Karpas-422 (cell line): ENCODE measurements around the gene OSTM1. TPM values are rescaled to one million over a fixed set of nuclear protein-coding genes. Genes with fewer than 3 reads are reported as not detected.
"Not testable (repeated sequence)": the region's sequence is repeated elsewhere in the genome, so short reads cannot be mapped to it uniquely, and the experiment has no call there.

ENCODE experiments used
- DNase-seq: peaks from one replicate; pipeline ENCODE4 v3.0.0-alpha.2; 2015
- H2AFZ ChIP-seq: fragments of 200-600 bp; sonication (generic); 2 replicates; pipeline ENCODE4 v1.6.1; 2014; ENCODE audit warnings: antibody characterized with exemption, low read length, mixed read lengths
- H3K27ac ChIP-seq: fragments of 200-600 bp; sonication (generic); 2 replicates; pipeline ENCODE4 v1.5.1; 2014; ENCODE audit warnings: mild to moderate bottlenecking, low read length, moderate library complexity
- H3K27me3 ChIP-seq: fragments of 200-600 bp; sonication (generic); 2 replicates; pipeline ENCODE4 v1.6.1; 2014; ENCODE audit warnings: low read length, mixed read lengths
- H3K36me3 ChIP-seq: fragments of 200-600 bp; sonication (generic); 2 replicates; pipeline ENCODE4 v1.6.1; 2014; ENCODE audit warnings: low read length, mixed read lengths; ENCODE audit not compliant: insufficient read depth
- H3K4me1 ChIP-seq: fragments of 200-600 bp; sonication (generic); 2 replicates; pipeline ENCODE4 v1.6.1; 2014; ENCODE audit warnings: mild to moderate bottlenecking, low read length, mixed read lengths
- H3K4me2 ChIP-seq: fragments of 200-600 bp; sonication (generic); 2 replicates; pipeline ENCODE4 v1.6.1; 2014; ENCODE audit warnings: low read length, low read depth, mild to moderate bottlenecking; ENCODE audit not compliant: poor library complexity, severe bottlenecking
- H3K4me3 ChIP-seq: fragments of 200-600 bp; sonication (generic); 2 replicates; pipeline ENCODE4 v1.5.1; 2014; ENCODE audit warnings: mild to moderate bottlenecking, antibody characterized with exemption, low read length, mixed read lengths
- H3K79me2 ChIP-seq: fragments of 200-600 bp; sonication (generic); 2 replicates; pipeline ENCODE4 v1.6.1; 2014; ENCODE audit warnings: mild to moderate bottlenecking, low read length, mixed read lengths
- H3K9ac ChIP-seq: fragments of 200-600 bp; sonication (generic); 2 replicates; pipeline ENCODE4 v1.6.0; 2014; ENCODE audit warnings: low read length
- H3K9me2 ChIP-seq: fragments of 200-600 bp; sonication (generic), shearing (Covaris generic); replicated peaks from 2 replicates; pipeline ENCODE4 v1.6.0; 2014; ENCODE audit warnings: mild to moderate bottlenecking, low read length, moderate library complexity; ENCODE audit not compliant: insufficient read depth
- H3K9me3 ChIP-seq: fragments of 300-700, 200-600 bp; sonication (generic); 2 replicates; pipeline ENCODE4 v1.6.1; 2014; ENCODE audit warnings: low read length, mixed read lengths
- H4K20me1 ChIP-seq: fragments of 200-600 bp; sonication (generic); 2 replicates; pipeline ENCODE4 v1.6.1; 2014; ENCODE audit warnings: mild to moderate bottlenecking, antibody characterized with exemption, low read length, low read depth; ENCODE audit not compliant: insufficient read depth
- total RNA-seq: library from RNA; depleted of rRNA; stranded (reverse); fragments of >200 nt; shearing (Covaris generic); gene quantifications from 2 replicates; pipeline ENCODE4 v1.2.3, GENCODE V29; 2014; ENCODE audit warnings: low replicate concordance

The OSTM1 gene
- total RNA-seq, 1 experiment from 2014 or later, result 60.3 TPM

GRCh38 chr6:108027056-108027455, 47.5 kb downstream of the OSTM1 start:
- no peaks in the 10 kb centered on the region for H3K27me3 ChIP-seq
- DNase-seq, result no peak
- no peaks in the 10 kb centered on the region for H3K9me3 ChIP-seq
- no peaks in the 10 kb centered on the region for H4K20me1 ChIP-seq
- no peaks in the 10 kb centered on the region for H3K36me3 ChIP-seq
- H3K9me2 ChIP-seq, result no peaks in the 10 kb centered on the region
- no peak overlapping the region for H3K4me2 ChIP-seq
- no peaks in the 10 kb centered on the region for H3K4me1 ChIP-seq
- H3K27ac ChIP-seq, result no peak overlapping the region
- H3K79me2 ChIP-seq, result no peaks in the 10 kb centered on the region
- no peak overlapping the region for H3K9ac ChIP-seq
- no peak overlapping the region for H2AFZ ChIP-seq
- no peak overlapping the region for H3K4me3 ChIP-seq

- H3K4me2 ChIP-seq, result no peak overlapping the region
- H3K36me3 ChIP-seq, result no peaks in the 10 kb centered on the region
- no peaks in the 10 kb centered on the region for H3K27me3 ChIP-seq
- H3K9ac ChIP-seq, result no peak overlapping the region
- no peak overlapping the region for H2AFZ ChIP-seq
- no peak overlapping the region for H3K4me3 ChIP-seq
- H3K9me3 ChIP-seq, result no peaks in the 10 kb centered on the region
- no peaks in the 10 kb centered on the region for H4K20me1 ChIP-seq
- H3K27ac ChIP-seq, result no peak overlapping the region
- no peak for DNase-seq
- no peaks in the 10 kb centered on the region for H3K79me2 ChIP-seq
- no peaks in the 10 kb centered on the region for H3K4me1 ChIP-seq
- H3K9me2 ChIP-seq, result no peaks in the 10 kb centered on the region
Observed at GRCh38 chr6:108024427-108025073, 50.0 kb downstream of the OSTM1 start.

GRCh38 chr6:108020472-108021116, 53.9 kb downstream of the OSTM1 start:
- no peaks in the 10 kb centered on the region for H3K79me2 ChIP-seq
- DNase-seq, result no peak
- H3K4me1 ChIP-seq, result no peaks in the 10 kb centered on the region
- no peaks in the 10 kb centered on the region for H3K36me3 ChIP-seq
- H3K4me3 ChIP-seq, result no peak overlapping the region
- no peaks in the 10 kb centered on the region for H3K27me3 ChIP-seq
- no peak overlapping the region for H3K9ac ChIP-seq
- H4K20me1 ChIP-seq, result no peaks in the 10 kb centered on the region
- no peak overlapping the region for H2AFZ ChIP-seq
- no peaks in the 10 kb centered on the region for H3K9me3 ChIP-seq
- H3K27ac ChIP-seq, result no peak overlapping the region
- no peaks in the 10 kb centered on the region for H3K9me2 ChIP-seq
- H3K4me2 ChIP-seq, result no peak overlapping the region

- not testable (repeated sequence) for DNase-seq, H3K4me1 ChIP-seq, H3K9ac ChIP-seq, H4K20me1 ChIP-seq, H2AFZ ChIP-seq, H3K4me3 ChIP-seq, H3K9me2 ChIP-seq, H3K27ac ChIP-seq, H3K27me3 ChIP-seq, H3K9me3 ChIP-seq, H3K36me3 ChIP-seq, H3K4me2 ChIP-seq, H3K79me2 ChIP-seq
Observed at GRCh38 chr6:108016283-108016682, 58.3 kb downstream of the OSTM1 start.

- Histone ChIP-seq H3K4me2 (no peak overlapping the region), H3K27me3 (no peaks in the 10 kb centered on the region), H2AFZ (no peak overlapping the region)
Observed at GRCh38 chr6:108013787-108014439, 60.6 kb downstream of the OSTM1 start.

GRCh38 chr6:108009894-108010293, 64.6 kb downstream of the OSTM1 start:
- H3K4me3 ChIP-seq, result no peak overlapping the region
- H3K9ac ChIP-seq, result no peak overlapping the region
- no peaks in the 10 kb centered on the region for H3K4me1 ChIP-seq
- no peak for DNase-seq
- H2AFZ ChIP-seq, result no peak overlapping the region
- no peaks in the 10 kb centered on the region for H4K20me1 ChIP-seq
- H3K27ac ChIP-seq, result no peak overlapping the region
- no peaks in the 10 kb centered on the region for H3K36me3 ChIP-seq
- H3K9me3 ChIP-seq, result no peaks in the 10 kb centered on the region
- H3K9me2 ChIP-seq, result no peaks in the 10 kb centered on the region
- no peak overlapping the region for H3K4me2 ChIP-seq
- no peaks in the 10 kb centered on the region for H3K27me3 ChIP-seq
- no peaks in the 10 kb centered on the region for H3K79me2 ChIP-seq

More at GRCh38 chr6:108013787-108014439, 60.6 kb downstream of the OSTM1 start:
- no peak overlapping the region for H3K4me3 ChIP-seq
- no peaks in the 10 kb centered on the region for H3K4me1 ChIP-seq
- no peaks in the 10 kb centered on the region for H3K36me3 ChIP-seq
- H3K9ac ChIP-seq, result no peak overlapping the region
- no peaks in the 10 kb centered on the region for H3K9me3 ChIP-seq
- DNase-seq, result no peak
- no peaks in the 10 kb centered on the region for H4K20me1 ChIP-seq
- H3K9me2 ChIP-seq, result no peaks in the 10 kb centered on the region
- H3K27ac ChIP-seq, result no peak overlapping the region
- H3K79me2 ChIP-seq, result no peaks in the 10 kb centered on the region

GRCh38 chr6:108009258-108009657, 65.3 kb downstream of the OSTM1 start:
- not testable (repeated sequence) for H2AFZ ChIP-seq, H3K4me1 ChIP-seq, H3K27ac ChIP-seq, H3K36me3 ChIP-seq, H3K27me3 ChIP-seq, H3K4me3 ChIP-seq, H3K9ac ChIP-seq, H3K9me2 ChIP-seq, H3K79me2 ChIP-seq, DNase-seq, H3K9me3 ChIP-seq, H3K4me2 ChIP-seq, H4K20me1 ChIP-seq

- no peaks in the 10 kb centered on the region for H3K9me2 ChIP-seq
- no peaks in the 10 kb centered on the region for H3K79me2 ChIP-seq
- no peaks in the 10 kb centered on the region for H3K36me3 ChIP-seq
- no peak overlapping the region for H3K27ac ChIP-seq
- H4K20me1 ChIP-seq, result no peaks in the 10 kb centered on the region
- no peak overlapping the region for H3K9ac ChIP-seq
- H3K9me3 ChIP-seq, result no peaks in the 10 kb centered on the region
- no peaks in the 10 kb centered on the region for H3K4me1 ChIP-seq
- no peaks in the 10 kb centered on the region for H3K27me3 ChIP-seq
- no peak overlapping the region for H3K4me3 ChIP-seq
- DNase-seq, result no peak
- H3K4me2 ChIP-seq, result no peak overlapping the region
- H2AFZ ChIP-seq, result no peak overlapping the region
Observed at GRCh38 chr6:108008363-108008762, 66.2 kb downstream of the OSTM1 start.
